Measurements from ENCODE around the gene CLIC5.

CLIC5 gene

DNA sequence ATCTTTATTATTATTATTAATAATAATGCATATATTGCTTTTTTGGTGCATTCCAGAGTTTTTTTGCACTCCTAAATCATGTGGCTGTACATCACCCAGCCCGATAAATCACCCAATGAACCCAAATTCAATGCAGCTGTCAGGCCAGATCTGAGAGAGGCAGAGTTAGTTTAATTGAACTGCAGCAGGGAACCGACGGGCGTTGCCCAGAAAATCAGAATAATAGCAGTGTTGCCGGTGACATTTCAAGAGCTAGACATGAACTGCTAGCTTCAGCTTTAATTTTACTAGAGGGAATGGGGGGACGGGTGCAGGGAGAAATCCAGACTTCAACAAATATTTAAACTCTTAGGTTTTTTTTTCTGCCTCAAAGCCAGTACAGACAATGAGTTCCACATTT is 135.0 kb downstream of the CLIC5 start:
- intact Hi-C loops (cut with DNase I; ENCODE audit: low total_unique reads), result no loop called here
- H3K27ac ChIP-seq, result no peak overlapping the region

DNA sequence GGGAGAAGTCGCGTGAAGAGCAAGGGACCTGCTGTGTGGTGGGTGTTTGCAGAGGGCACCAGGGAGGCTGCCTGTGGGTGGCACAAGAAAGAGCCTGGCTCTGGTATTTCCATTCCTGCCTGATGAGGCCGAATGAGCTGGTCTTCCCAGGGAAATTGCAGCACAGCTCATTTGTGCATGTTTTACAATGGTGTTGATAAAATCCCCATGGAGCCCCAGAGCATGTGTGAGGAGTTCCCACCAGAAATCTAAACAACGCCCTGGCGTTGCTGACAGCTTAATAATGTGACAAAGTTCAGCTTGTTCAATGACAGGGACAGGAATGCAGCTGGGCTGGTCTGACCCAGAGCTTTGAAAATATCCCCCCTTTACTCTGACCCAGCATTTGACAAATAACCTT is 135.5 kb downstream of the CLIC5 start:
- Histone ChIP-seq H3K27me3 (no peaks in the 10 kb centered on the region), H3K4me3 (no peak overlapping the region), H3K4me1 (no peaks in the 10 kb centered on the region), H3K36me3 (no peaks in the 10 kb centered on the region), H3K9me3 (no peaks in the 10 kb centered on the region), H3K27ac (no peak overlapping the region)
- no peak for DNase-seq
- intact Hi-C loops (cut with DNase I; ENCODE audit: low total_unique reads), result no loop called here
- TF ChIP-seq, protein P1, sequence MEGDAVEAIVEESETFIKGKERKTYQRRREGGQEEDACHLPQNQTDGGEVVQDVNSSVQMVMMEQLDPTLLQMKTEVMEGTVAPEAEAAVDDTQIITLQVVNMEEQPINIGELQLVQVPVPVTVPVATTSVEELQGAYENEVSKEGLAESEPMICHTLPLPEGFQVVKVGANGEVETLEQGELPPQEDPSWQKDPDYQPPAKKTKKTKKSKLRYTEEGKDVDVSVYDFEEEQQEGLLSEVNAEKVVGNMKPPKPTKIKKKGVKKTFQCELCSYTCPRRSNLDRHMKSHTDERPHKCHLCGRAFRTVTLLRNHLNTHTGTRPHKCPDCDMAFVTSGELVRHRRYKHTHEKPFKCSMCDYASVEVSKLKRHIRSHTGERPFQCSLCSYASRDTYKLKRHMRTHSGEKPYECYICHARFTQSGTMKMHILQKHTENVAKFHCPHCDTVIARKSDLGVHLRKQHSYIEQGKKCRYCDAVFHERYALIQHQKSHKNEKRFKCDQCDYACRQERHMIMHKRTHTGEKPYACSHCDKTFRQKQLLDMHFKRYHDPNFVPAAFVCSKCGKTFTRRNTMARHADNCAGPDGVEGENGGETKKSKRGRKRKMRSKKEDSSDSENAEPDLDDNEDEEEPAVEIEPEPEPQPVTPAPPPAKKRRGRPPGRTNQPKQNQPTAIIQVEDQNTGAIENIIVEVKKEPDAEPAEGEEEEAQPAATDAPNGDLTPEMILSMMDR (IDR thresholded peaks at IDR 0.05), result no peak

More for the DNA sequence above, 135.0 kb downstream of the CLIC5 start:
- no peaks in the 10 kb centered on the region for H3K9me3 ChIP-seq
- TF ChIP-seq, protein P1 (IDR thresholded peaks at IDR 0.05), result no peak
- H3K27me3 ChIP-seq, result no peaks in the 10 kb centered on the region
- no peak for DNase-seq
- no peaks in the 10 kb centered on the region for H3K36me3 ChIP-seq
- no peak overlapping the region for H3K4me3 ChIP-seq
- no peaks in the 10 kb centered on the region for H3K4me1 ChIP-seq

DNA sequence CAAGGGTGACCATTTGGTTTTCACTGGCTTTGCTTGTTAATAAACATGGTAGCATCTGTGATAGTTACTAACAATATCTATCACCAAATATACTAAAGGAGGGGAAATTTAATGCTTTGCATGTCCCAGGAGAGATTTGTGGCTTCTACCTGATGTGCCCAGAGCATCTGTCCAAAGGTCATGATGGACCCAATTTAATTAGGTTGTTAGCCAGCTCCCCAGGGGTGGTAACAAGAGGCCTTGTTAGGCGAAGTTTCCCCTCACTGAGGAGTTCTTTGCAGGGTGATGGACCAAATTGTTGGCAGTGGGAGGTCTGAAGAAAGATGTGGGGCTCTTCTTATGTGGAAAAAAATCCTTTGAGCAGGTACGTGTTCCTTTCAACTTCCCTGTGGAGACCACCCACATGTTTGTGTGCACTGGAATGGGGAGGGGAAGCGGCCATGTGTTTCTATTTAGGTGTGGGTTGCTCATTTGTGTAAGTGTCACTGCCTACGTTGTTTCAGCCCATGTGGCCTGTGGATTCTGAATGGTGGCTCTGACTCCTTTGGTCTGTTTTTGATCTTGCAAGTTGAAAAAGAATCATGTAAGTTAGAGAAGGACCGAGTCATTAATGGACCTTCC is 137.6 kb downstream of the CLIC5 start:
- Histone ChIP-seq H3K36me3 (no peaks in the 10 kb centered on the region), H3K9me3 (no peaks in the 10 kb centered on the region), H3K27me3 (no peaks in the 10 kb centered on the region), H3K4me3 (no peak overlapping the region), H3K4me1 (no peaks in the 10 kb centered on the region), H3K27ac (no peak overlapping the region)
- DNase-seq, result no peak
- intact Hi-C loops (cut with DNase I; ENCODE audit: low total_unique reads), result no loop called here
- TF ChIP-seq, protein P1 (IDR thresholded peaks at IDR 0.05), result no peak

DNA sequence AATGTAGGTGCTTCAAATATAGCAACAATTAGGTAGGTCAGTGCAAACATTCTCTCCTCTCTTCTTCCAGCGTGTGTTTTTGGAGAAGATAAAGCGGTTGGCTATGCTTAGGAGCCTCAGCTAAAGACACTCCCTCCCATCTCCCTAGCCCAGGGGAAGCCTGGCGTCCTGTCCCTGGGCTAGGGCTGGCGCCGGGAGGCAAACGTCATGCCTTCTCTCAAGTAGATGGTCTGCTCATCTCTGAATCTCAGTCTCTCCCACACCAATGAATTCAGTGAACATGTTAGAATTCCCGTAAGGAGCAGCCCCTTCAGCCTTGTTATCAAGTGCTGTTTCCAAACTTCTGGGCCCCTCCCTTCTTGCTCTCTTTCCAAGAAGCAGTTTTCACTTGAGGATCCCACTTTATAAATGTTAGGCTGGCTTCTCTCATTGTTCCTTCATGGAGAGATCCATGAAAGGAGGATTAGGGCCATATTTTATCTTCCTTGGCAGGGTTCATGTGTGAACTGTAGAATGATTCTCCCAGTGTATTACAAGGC is 142.8 kb downstream of the CLIC5 start:
- TF ChIP-seq, protein P1 (IDR thresholded peaks at IDR 0.05), result no peak
- H3K9me3 ChIP-seq, result no peaks in the 10 kb centered on the region
- no peak overlapping the region for H3K27ac ChIP-seq
- peak in 1 of 2 donors; percentile 31 for DNase-seq
- H3K4me3 ChIP-seq, result no peak overlapping the region
- no peaks in the 10 kb centered on the region for H3K4me1 ChIP-seq
- intact Hi-C loops (cut with DNase I; ENCODE audit: low total_unique reads), result no loop called here
- no peaks in the 10 kb centered on the region for H3K27me3 ChIP-seq
- H3K36me3 ChIP-seq, result no peaks in the 10 kb centered on the region

DNA sequence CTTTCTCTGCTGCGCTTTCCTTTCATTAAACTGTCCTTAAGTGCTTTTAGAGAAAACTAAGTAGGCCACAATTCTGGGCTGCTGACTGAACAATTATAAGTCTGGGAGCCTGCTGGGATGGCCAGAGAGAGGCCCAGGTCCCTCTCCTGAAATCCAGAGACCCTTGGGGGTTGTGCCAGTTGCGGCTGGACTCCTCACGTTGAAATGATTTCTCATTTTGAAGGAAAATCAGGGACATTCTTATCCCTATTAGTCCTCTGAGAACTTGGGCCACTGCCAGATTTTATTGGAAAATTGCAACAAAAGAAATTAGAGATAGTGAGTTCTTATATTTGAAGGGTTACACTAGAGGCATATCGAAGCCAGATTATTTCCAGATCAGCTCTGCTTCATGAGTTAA is 145.1 kb downstream of the CLIC5 start:
- intact Hi-C loops (cut with DNase I; ENCODE audit: low total_unique reads), result no loop called here
- no peak for DNase-seq
- H3K4me3 ChIP-seq, result no peak overlapping the region
- H3K27ac ChIP-seq, result no peak overlapping the region
- H3K27me3 ChIP-seq, result peaks cover 0 to 3% of the 10 kb centered on the region in 2 donors
- TF ChIP-seq, protein P1 (IDR thresholded peaks at IDR 0.05), result no peak
- no peaks in the 10 kb centered on the region for H3K36me3 ChIP-seq
- no peaks in the 10 kb centered on the region for H3K9me3 ChIP-seq
- H3K4me1 ChIP-seq, result no peaks in the 10 kb centered on the region

Measured in tibial artery (tissue), 4 donors.